H9 (cell line): ENCODE results near the gene SGTA. TPM values are rescaled to one million over a fixed set of nuclear protein-coding genes. Genes with fewer than 3 reads are reported as not detected.

Experiments
- DNase-seq: peaks from one replicate; pipeline ENCODE4 v3.0.0-alpha.2; 2017
- H2AFZ ChIP-seq: one replicate; pipeline ENCODE4 v1.6.1; 2013; ENCODE audit warnings: mild to moderate bottlenecking, low read length, control low read depth, moderate library complexity
- H2AK5ac ChIP-seq: 2 replicates; pipeline ENCODE4 v1.6.1; 2013; ENCODE audit warnings: low read length, control low read depth, mixed read lengths; ENCODE audit not compliant: insufficient read length
- H2BK120ac ChIP-seq: one replicate; pipeline ENCODE4 v1.6.1; 2013; ENCODE audit warnings: low read depth, mild to moderate bottlenecking, low read length, control low read depth, inconsistent platforms; ENCODE audit not compliant: poor library complexity, severe bottlenecking
- H2BK12ac ChIP-seq: 2 replicates; pipeline ENCODE4 v1.6.1; 2013; ENCODE audit warnings: low read length, control low read depth, mixed read lengths, low read depth; ENCODE audit not compliant: insufficient read length
- H2BK15ac ChIP-seq: 2 replicates; pipeline ENCODE4 v1.6.1; 2013; ENCODE audit warnings: low read depth, low read length, control low read depth
- H2BK20ac ChIP-seq: one replicate; pipeline ENCODE4 v1.6.1; 2013; ENCODE audit warnings: low read depth, mild to moderate bottlenecking, low read length, control low read depth, inconsistent platforms; ENCODE audit not compliant: poor library complexity, severe bottlenecking
- H2BK5ac ChIP-seq: 2 replicates; pipeline ENCODE4 v1.6.1; 2013; ENCODE audit warnings: low read length, control low read depth, mixed read lengths; ENCODE audit not compliant: insufficient read length
- H3K14ac ChIP-seq: 2 replicates; pipeline ENCODE4 v1.6.1; 2013; ENCODE audit warnings: low read length, control low read depth; ENCODE audit not compliant: insufficient read depth
- H3K18ac ChIP-seq: 2 replicates; pipeline ENCODE4 v1.6.1; 2013; ENCODE audit warnings: low read depth, mild to moderate bottlenecking, mixed read lengths, low read length, control low read depth; ENCODE audit not compliant: insufficient read length
- H3K23ac ChIP-seq: 2 replicates; pipeline ENCODE4 v1.6.1; 2013; ENCODE audit warnings: low read length, control low read depth, mixed read lengths, low read depth; ENCODE audit not compliant: insufficient read length
- H3K23me2 ChIP-seq: 2 replicates; pipeline ENCODE4 v1.6.1; 2013; ENCODE audit warnings: low read depth, mild to moderate bottlenecking, mixed read lengths, low read length, control low read depth; ENCODE audit not compliant: insufficient read length, poor library complexity, severe bottlenecking
- H3K27ac ChIP-seq: 2 replicates; pipeline ENCODE4 v1.5.1; 2013; ENCODE audit warnings: low read length, control low read depth, mixed read lengths, low read depth; ENCODE audit not compliant: insufficient read length
- H3K27me3 ChIP-seq: 2 replicates; pipeline ENCODE4 v1.6.1; 2013; ENCODE audit warnings: low read length, control low read depth, inconsistent platforms; ENCODE audit not compliant: insufficient read depth
- H3K4ac ChIP-seq: 2 replicates; pipeline ENCODE4 v1.6.1; 2013; ENCODE audit warnings: low read depth, mild to moderate bottlenecking, control low read depth, inconsistent platforms, low read length, moderate library complexity
- H3K4me1 ChIP-seq: 2 replicates; pipeline ENCODE4 v1.6.1; 2013; ENCODE audit warnings: low read length, control low read depth, inconsistent platforms; ENCODE audit not compliant: insufficient read depth
- H3K4me2 ChIP-seq: 2 replicates; pipeline ENCODE4 v1.6.1; 2013; ENCODE audit warnings: low read length, control low read depth, mixed read lengths; ENCODE audit not compliant: insufficient read length, insufficient read depth
- H3K56ac ChIP-seq: 2 replicates; pipeline ENCODE4 v1.6.1; 2013; ENCODE audit warnings: low read depth, mild to moderate bottlenecking, mixed read lengths, low read length, control low read depth; ENCODE audit not compliant: insufficient read length
- H3K79me1 ChIP-seq: 2 replicates; pipeline ENCODE4 v1.6.1; 2013; ENCODE audit warnings: low read depth, mild to moderate bottlenecking, moderate library complexity, low read length, control low read depth, inconsistent platforms; ENCODE audit not compliant: insufficient read depth, poor library complexity, severe bottlenecking
- H3K79me2 ChIP-seq: 2 replicates; pipeline ENCODE4 v1.6.1; 2013; ENCODE audit warnings: low read length, control low read depth, inconsistent platforms; ENCODE audit not compliant: insufficient read depth
- H3K9ac ChIP-seq: 2 replicates; pipeline ENCODE4 v1.6.1; 2013; ENCODE audit warnings: low read length, control low read depth, mixed read lengths; ENCODE audit not compliant: insufficient read length; ENCODE audit errors: extremely low read depth
- H3K9me3 ChIP-seq: one replicate; pipeline ENCODE4 v1.6.1; 2013; ENCODE audit warnings: low read depth, low read length, inconsistent platforms; ENCODE audit not compliant: control insufficient read depth
- H3T11ph ChIP-seq: one replicate; pipeline ENCODE4 v1.6.1; 2013; ENCODE audit warnings: mild to moderate bottlenecking, low read length, control low read depth, inconsistent platforms
- H4K20me1 ChIP-seq: one replicate; pipeline ENCODE4 v1.6.1; 2013; ENCODE audit not compliant: control insufficient read depth, insufficient read length, insufficient read depth
- H4K5ac ChIP-seq: 2 replicates; pipeline ENCODE4 v1.6.1; 2013; ENCODE audit warnings: low read depth, mild to moderate bottlenecking, mixed read lengths, low read length, control low read depth; ENCODE audit not compliant: insufficient read length
- H4K8ac ChIP-seq: replicated peaks from 2 replicates; pipeline ENCODE4 v1.6.1; 2013; ENCODE audit warnings: low read length, control low read depth, mixed read lengths, low read depth; ENCODE audit not compliant: insufficient read length
- H4K91ac ChIP-seq: 2 replicates; pipeline ENCODE4 v1.6.1; 2013; ENCODE audit warnings: low read depth, mild to moderate bottlenecking, moderate library complexity, mixed read lengths, low read length, control low read depth; ENCODE audit not compliant: insufficient read length
- H3K27ac Mint-ChIP-seq, 3 experiments: 2 replicates in 2 of 3; 3 replicates in 1 of 3; pipeline ENCODE4 v1.8.0; 2020 to 2021; ENCODE audit warnings: mixed read lengths in 3 of 3, mild to moderate bottlenecking in 1 of 3, moderate library complexity in 1 of 3
- H3K27me3 Mint-ChIP-seq: 2 replicates; pipeline ENCODE4 v1.8.0; 2021; ENCODE audit warnings: low read depth, mild to moderate bottlenecking, moderate library complexity, mixed read lengths
- H3K36me3 Mint-ChIP-seq, 3 experiments: 2 replicates in 2 of 3; 3 replicates in 1 of 3; pipeline ENCODE4 v1.8.0; 2020 to 2021; ENCODE audit warnings: low read depth in 3 of 3, mixed read lengths in 3 of 3; ENCODE audit not compliant: insufficient read depth in 1 of 3
- H3K4me1 Mint-ChIP-seq, 2 experiments: 2 replicates each; pipeline ENCODE4 v1.8.0; 2020; ENCODE audit warnings: mixed read lengths in 2 of 2
- H3K4me3 Mint-ChIP-seq, 2 experiments: 2 replicates in 1 of 2; 3 replicates in 1 of 2; pipeline ENCODE4 v1.8.0; 2020 to 2021; ENCODE audit warnings: mild to moderate bottlenecking in 2 of 2, mixed read lengths in 2 of 2, moderate library complexity in 1 of 2
- H3K9me3 Mint-ChIP-seq, 2 experiments: 2 replicates in 1 of 2; 3 replicates in 1 of 2; pipeline ENCODE4 v1.8.0; 2020; ENCODE audit warnings: mild to moderate bottlenecking in 2 of 2, mixed read lengths in 2 of 2, moderate library complexity in 1 of 2
- WGBS: extraction: QIAGEN DNeasy Blood & Tissue Kit; methylation state at CpG from one replicate; pipeline ENCODE4 v1.1.7; 2013; ENCODE audit warnings: missing lambda C conversion rate, low lambda C conversion rate, mixed read lengths; ENCODE audit not compliant: insufficient read length; ENCODE audit errors: extremely low coverage; 5-methylcytosine and 5-hydroxymethylcytosine counted together
- total RNA-seq: library from RNA; stranded (reverse); gene quantifications from 2 replicates; pipeline ENCODE4 v1.2.1, GENCODE V29; 2021
- TF ChIP-seq, protein P1 (sequence below): fragments of 200-600 bp; sonication (generic); conservative IDR thresholded peaks from 3 replicates; pipeline ENCODE4 v1.8.0; 2021; ENCODE audit warnings: antibody characterized with exemption, mild to moderate bottlenecking

The SGTA gene
- total RNA-seq, 1 experiment from 2014 or later, result 102 TPM

DNA sequence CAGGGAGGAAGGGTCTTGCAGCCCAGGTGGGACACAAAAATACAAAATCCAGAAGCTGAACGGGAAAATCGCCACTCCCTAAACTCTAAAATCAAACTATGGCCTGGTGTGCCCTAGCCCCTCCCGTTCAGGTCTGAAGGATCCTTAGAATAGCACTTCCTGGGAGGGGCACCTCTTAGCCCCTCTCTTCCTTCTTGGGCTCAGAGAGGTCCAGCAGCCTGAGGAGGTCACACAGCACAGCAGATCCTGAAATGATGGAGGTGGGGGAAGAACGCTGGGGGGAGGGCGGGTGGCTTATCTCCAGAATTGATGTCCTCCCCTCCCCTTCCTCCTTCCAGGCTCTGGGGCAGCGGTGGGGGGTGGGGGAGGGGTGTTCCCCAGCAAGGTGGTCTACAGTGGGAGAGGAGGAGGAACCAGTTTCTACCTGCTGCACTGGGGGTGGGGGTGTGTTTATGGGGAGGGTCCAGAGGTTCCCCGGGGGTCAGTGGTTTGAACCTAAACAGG lies 63.8 kb downstream of the SGTA start:
- H3K18ac ChIP-seq, result no peak overlapping the region
- no peaks in the 10 kb centered on the region for H3K79me2 ChIP-seq
- H3K14ac ChIP-seq, result no peak overlapping the region
- H3T11ph ChIP-seq, result no peak overlapping the region
- no peak overlapping the region for H3K27ac ChIP-seq
- TF ChIP-seq, protein P1, sequence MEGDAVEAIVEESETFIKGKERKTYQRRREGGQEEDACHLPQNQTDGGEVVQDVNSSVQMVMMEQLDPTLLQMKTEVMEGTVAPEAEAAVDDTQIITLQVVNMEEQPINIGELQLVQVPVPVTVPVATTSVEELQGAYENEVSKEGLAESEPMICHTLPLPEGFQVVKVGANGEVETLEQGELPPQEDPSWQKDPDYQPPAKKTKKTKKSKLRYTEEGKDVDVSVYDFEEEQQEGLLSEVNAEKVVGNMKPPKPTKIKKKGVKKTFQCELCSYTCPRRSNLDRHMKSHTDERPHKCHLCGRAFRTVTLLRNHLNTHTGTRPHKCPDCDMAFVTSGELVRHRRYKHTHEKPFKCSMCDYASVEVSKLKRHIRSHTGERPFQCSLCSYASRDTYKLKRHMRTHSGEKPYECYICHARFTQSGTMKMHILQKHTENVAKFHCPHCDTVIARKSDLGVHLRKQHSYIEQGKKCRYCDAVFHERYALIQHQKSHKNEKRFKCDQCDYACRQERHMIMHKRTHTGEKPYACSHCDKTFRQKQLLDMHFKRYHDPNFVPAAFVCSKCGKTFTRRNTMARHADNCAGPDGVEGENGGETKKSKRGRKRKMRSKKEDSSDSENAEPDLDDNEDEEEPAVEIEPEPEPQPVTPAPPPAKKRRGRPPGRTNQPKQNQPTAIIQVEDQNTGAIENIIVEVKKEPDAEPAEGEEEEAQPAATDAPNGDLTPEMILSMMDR, result no peak
- no peak overlapping the region for H3K56ac ChIP-seq
- no peak overlapping the region for H4K91ac ChIP-seq
- H2AK5ac ChIP-seq, result no peak overlapping the region
- no peaks in the 10 kb centered on the region for H4K20me1 ChIP-seq
- DNase-seq, result no peak
- H2BK5ac ChIP-seq, result no peak overlapping the region
- H3K4me1 ChIP-seq, result no peaks in the 10 kb centered on the region
- H3K9ac ChIP-seq, result no peak overlapping the region
- H3K23ac ChIP-seq, result no peak overlapping the region
- no peak overlapping the region for H2BK15ac ChIP-seq
- Mint-ChIP-seq H3K4me3 (peak overlapping the region; percentile 50 to 79; a peak in 3 of 5 replicates), H3K27me3 (peaks cover 34% of the 10 kb centered on the region), H3K27ac (peak overlapping the region in 1 of 3 experiments; percentile 76; a peak in 3 of 7 replicates), H3K4me1 (peaks cover 6 to 13% of the 10 kb centered on the region in 2 experiments), H3K9me3 (peaks cover 10 to 11% of the 10 kb centered on the region in 2 experiments), H3K36me3 (peaks cover 14 to 16% (median 14%) of the 10 kb centered on the region in 3 experiments)
- no peaks in the 10 kb centered on the region for H3K79me1 ChIP-seq
- no CpG with 5 or more reads among the region's 7 CpGs for WGBS
- peaks cover 7% of the 10 kb centered on the region for H3K23me2 ChIP-seq
- H3K9me3 ChIP-seq, result peaks cover 8% of the 10 kb centered on the region
- no peak overlapping the region for H3K4ac ChIP-seq
- H2BK12ac ChIP-seq, result no peak overlapping the region
- H3K27me3 ChIP-seq, result no peaks in the 10 kb centered on the region
- no peak overlapping the region for H2BK120ac ChIP-seq
- no peak overlapping the region for H4K8ac ChIP-seq
- H3K4me2 ChIP-seq, result peak overlapping the region; percentile 41
- H2BK20ac ChIP-seq, result no peak overlapping the region
- H4K5ac ChIP-seq, result no peak overlapping the region
- no peak overlapping the region for H2AFZ ChIP-seq
